ENCODE data around the gene HIGD2B. TPM values are rescaled to one million over a fixed set of nuclear protein-coding genes. Genes with fewer than 3 reads are reported as not detected.

HIGD2B gene
- total and polyA plus RNA-seq, 4 donors, result not detected

Small RNA genes within 50 kb of the gene (small RNA-seq; reads per million reads assigned to genes)
- gene RN7SL853P (ENCODE audit: low replicate concordance), result not detected

Other genes with a start within 250 kb of the HIGD2B start
- gene ARIH1, start 211.9 kb downstream of the HIGD2B start, total RNA-seq, result 100 to 1,000 TPM; 108 to 131 TPM
- gene ARIH1, start 211.9 kb downstream of the HIGD2B start, polyA plus RNA-seq, result 10 to 100 TPM; 18.8 to 23.8 TPM
- gene GOLGA6B, start 31.5 kb downstream of the HIGD2B start, total RNA-seq, result not detected
- gene GOLGA6B, start 31.5 kb downstream of the HIGD2B start, polyA plus RNA-seq, result not detected
- gene BBS4, start within 50 bp of the HIGD2B start, total RNA-seq, result 10 to 100 TPM; 25.7 to 65.3 TPM
- gene BBS4, start within 50 bp of the HIGD2B start, polyA plus RNA-seq, result 10 to 100 TPM; 13.0 to 13.3 TPM
- 100 to 1,000 TPM in 1 of 2 donors, 10 to 100 TPM in 1; 87.7 to 102 TPM for gene ADPGK, start 97.6 kb upstream of the HIGD2B start, total RNA-seq
- gene ADPGK, start 97.6 kb upstream of the HIGD2B start, polyA plus RNA-seq, result 10 to 100 TPM; 53.9 to 97.0 TPM

Data from lung (tissue), 5 donors.